HG02678 (cell line): ENCODE measurements around the gene HLA-DOB.
"Not testable (repeated sequence)": the region's sequence is repeated elsewhere in the genome, so short reads cannot be mapped to it uniquely, and the experiment has no call there.

Experiments
- ATAC-seq: cut with Tn5 transposase; IDR thresholded peaks from one replicate; pipeline ENCODE4 v1.9.1; 2021; ENCODE audit warnings: mild to moderate bottlenecking, moderate library complexity; ENCODE audit not compliant: unreplicated experiment

The HLA-DOB gene

DNA sequence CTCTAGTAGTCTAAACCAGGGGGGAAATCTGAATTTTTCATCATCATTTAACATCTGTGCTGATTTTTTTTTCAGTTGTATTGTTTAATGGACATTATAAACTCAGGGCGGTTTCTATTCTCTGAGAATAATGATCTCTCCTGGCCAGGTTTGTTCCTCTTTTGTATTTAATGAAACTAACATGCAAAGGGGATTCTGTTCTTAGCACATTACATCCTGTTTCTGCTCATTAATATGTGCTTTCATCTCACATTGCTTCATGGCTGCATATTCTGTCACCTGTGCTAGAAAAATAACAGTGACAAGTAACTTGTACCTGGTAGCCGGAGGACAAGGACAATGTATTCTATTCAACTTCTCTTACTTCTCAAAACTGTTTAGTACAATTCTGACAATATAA lies 806 bp downstream of the HLA-DOB start:
- ATAC-seq, result peak; percentile 67

- no peak for ATAC-seq
These were observed 1.7 kb downstream of the HLA-DOB start for GRCh38 chr6:32815115-32815514.

- no peak for ATAC-seq
These were observed 2.7 kb downstream of the HLA-DOB start for GRCh38 chr6:32814145-32814544.

GRCh38 chr6:32809171-32809570 lies 7.6 kb downstream of the HLA-DOB start:
- ATAC-seq, result no peak

DNA sequence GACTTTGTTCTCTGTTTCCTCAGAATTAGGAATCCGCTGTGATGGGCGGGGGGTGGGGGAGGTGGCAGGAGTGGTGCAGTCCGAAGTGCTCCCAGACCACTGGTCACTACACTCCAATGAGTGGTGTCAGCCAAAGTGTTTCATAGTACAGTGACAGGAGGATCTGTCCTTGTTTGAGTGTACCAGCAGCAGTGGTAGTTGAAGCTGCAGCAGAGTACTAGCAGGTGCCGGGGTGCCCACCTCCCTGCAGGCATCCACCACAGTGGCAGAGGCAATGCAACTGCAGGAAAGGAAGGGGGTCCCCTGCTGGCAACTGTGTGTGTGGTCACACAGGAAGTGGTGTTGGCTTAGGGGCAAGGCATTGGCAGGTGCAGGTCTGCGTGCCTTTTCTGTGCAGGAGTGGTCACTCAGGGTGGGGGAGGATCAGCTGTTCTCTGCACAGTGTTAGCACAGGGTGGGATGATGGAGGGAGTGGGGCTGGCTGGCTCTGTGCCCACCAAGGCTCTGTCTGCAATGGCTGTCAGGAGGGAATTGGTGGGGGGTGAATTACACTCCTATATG lies 9.7 kb downstream of the HLA-DOB start:
- no peak for ATAC-seq

- not testable (repeated sequence) for ATAC-seq
These were observed 11.4 kb downstream of the HLA-DOB start for GRCh38 chr6:32805404-32805803.

- no peak for ATAC-seq
These were observed 13.4 kb downstream of the HLA-DOB start for GRCh38 chr6:32803416-32803815.

DNA sequence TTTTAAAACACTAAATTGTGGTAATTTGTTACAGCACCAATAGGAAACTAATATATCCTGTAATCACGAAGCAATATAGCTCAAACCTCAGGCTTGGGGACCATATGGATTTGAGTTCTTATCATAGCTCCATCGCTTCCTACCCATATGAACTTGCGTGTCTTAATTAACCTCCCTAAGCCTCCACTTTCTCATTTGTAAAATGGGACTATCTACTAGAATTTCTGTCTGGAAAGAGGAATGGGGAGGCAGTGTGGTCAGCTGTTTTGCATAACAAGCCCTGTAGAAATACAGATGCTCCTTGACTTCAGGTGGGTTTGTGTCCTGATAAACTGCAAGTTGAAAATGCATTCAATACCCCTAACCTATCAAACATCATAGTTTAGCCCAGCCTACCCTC lies 17.1 kb downstream of the HLA-DOB start:
- ATAC-seq, result no peak

- no peak for ATAC-seq
These were observed 17.6 kb downstream of the HLA-DOB start for GRCh38 chr6:32799168-32799567.

DNA sequence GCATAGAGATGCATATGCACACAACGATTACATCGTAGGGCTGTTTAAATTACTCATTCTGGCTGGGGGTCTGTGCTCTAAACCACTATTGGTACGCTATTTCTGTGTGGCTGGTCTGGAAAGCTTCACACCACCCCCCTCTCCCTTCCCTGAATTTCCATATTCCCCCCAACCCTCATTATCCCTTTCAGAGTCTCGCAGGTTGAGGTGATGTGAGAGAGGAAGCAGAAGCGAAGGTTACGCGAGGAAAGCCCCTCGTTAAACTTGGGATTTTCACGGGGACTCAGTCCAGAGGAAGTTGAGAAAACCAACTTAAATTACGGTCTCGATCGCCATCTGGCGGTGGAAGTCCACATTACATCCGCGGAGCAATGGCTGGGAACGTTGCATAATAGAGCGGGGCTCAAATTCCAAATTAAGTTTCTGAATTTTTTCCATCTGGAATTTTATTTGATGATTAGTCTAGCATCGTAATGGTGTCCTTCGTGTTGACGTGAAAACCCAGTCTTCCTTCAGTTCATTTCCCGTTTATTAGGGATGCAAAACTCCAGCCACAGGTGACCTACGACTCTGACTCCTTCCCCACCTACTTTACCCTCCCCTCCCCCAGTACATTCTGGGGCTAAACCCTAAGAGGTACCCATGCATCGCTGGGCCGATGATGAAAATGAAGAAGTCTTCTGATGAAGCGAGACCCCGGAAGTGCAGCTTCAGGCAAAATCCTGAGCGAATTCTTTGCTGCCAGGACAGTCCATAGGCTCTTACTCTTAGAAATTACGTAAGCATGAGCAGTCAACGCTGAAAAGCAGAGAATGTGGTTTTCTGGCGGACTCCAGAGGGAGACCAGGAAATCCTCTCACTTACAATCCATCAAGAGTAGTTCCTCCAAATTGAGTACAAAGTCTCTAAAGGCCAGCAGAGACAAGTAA lies 19.7 kb downstream of the HLA-DOB start:
- no peak for ATAC-seq

DNA sequence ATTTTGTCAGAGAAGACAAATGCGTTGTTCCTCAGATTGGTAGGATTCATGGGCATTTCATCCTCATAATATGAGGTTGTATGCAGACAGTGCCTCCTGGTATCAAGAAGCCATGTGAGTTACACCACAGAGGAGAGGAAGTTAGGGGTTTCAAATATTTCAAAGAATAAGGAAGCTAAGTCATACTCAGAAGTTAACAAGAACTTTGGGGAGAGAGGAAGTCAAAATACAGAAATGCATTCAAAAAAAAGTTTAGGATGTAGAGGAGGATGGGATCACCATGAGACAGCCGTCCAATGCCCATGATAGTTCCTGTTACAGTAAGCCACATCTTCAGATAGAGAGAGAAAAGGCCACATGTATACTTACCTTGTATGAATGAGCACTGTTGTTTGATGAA lies 22.3 kb downstream of the HLA-DOB start:
- no peak for ATAC-seq

GRCh38 chr6:32792901-32793435 lies 23.8 kb downstream of the HLA-DOB start:
- ATAC-seq, result no peak

- no peak for ATAC-seq
These were observed 26.5 kb downstream of the HLA-DOB start for GRCh38 chr6:32790306-32790705.

DNA sequence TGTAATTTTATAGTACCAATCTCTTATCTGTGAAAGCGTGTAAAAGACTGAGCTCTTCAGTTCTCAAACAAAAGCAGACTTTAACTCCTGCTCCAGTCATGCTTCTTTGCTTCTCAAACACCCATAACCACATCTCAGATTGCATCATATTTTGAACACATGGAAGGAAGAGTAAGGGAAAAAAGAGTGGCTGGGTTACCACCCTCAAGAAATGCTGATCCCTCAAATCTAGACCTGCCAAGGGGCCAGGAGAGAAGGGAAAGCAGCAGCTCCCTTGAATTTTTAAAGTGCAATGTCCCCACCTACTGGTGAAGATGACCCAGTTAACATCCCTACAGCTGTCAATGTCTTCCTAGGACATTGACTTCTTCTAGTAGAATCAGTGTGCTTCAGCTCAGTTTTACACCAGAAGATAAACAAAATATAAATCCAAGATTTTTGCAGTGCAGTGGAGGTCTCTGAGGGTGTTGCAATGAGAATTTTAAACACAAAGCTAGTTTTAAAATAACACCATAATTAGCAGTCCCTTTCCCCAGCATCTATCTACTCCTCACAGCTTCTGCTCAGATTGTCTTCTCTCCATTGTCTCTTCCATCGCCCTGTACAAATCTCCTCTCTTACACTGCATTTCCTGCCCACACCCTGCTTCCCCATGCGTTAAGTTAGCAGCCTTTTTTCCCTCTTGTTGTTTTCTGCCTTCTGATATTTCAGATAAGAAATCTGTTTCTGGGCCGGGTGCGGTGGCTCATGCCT lies 30.8 kb downstream of the HLA-DOB start:
- ATAC-seq, result no peak

- not testable (repeated sequence) for ATAC-seq
These were observed 33.9 kb downstream of the HLA-DOB start for GRCh38 chr6:32782923-32783322.

DNA sequence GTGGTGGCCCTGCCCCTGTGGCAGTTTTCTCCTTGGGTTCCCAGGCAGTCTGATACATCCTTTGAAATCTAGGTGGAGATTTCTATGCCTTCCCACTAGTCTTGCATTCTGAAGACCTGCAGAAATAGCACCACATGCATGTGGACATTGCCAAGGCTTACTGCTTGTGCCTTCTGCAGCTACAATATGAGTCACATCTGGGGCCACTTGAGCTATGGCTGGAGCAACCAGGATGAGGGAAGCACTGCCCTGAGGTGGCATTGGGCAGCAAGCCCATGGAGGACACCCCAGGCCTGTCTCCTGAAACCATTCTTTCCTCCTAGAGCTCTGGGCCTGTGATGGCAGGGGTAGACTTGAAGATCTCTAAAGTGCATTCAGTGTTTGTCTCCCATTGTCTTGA lies 37.8 kb downstream of the HLA-DOB start:
- no peak for ATAC-seq

DNA sequence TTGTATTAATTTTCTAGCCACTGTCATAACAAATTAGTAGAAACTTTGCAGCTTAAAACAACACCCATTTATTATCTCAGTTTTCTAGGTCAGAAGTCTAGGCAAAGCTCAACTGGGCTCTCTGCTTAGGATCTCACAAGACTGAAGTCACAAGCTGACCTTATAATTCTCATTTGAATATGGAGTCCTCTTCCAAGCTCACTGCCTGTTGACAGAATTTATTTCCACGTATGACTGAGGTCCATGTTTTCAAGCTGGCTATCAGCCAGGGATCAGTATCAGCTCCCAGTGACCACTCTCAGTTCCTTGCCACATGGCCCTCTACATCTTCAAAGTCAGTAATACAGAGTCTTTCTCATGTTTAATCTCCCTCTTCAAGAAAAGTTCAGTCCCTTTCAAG lies 41.7 kb downstream of the HLA-DOB start:
- no peak for ATAC-seq

DNA sequence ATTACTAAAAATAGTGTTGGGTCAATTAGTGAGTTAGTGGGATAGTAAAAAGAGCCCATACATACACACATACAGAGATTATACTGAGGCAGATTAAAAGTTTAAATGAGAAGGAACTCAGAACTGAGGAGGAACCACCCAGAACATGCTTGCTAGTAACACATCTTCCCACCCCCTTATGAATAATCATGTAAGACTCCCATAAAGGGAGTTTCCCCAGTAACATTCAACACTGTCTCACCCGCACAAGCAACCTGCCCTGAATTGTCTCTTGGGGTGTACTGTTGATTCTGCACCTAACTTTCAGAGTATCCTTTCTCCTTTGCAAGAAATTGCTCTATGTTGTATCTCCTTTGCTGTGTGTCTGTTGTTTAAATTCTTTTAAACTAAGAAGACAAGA lies 42.4 kb downstream of the HLA-DOB start:
- no peak for ATAC-seq

GRCh38 chr6:32772656-32773055 lies 44.1 kb downstream of the HLA-DOB start:
- ATAC-seq, result no peak

GRCh38 chr6:32764048-32764447 lies 52.8 kb downstream of the HLA-DOB start:
- no peak for ATAC-seq

DNA sequence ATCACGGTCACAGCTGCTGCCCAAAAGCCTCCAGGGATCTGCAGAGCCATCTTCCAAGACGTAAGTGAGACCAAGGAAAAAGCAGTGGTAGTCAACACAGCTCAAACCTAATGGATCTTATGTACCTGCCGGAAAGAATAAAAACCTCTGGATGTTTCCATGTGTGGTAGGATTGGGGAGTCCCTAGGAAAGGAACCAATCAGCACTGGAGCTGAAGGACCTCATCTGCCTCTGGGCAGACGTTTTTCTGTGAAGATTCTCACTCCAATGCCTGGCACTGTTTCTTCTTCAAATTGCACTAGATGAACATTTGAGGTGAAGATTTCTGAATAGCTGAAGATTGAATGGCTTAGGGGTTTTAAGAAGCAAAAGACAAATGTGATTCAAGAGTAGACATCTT lies 53.4 kb downstream of the HLA-DOB start, which contains the start of gene HLA-DQB2:
TSS of gene HLA-DQB2 (minus strand) at position 112 of the 400 bp plus-strand sequence. CDS start at position 50, 62 bp downstream.
- no peak for ATAC-seq
